Fibroblast of skin of right quadriceps (primary cell): ENCODE data around the gene OR52E1.
A peak's percentile ranks its signal among the peaks of the same experiment; 100 is the strongest.

Experiments used
- DNase-seq: peaks from one replicate; pipeline ENCODE4 v3.0.0-alpha.2; 2013

OR52E1 gene

DNA sequence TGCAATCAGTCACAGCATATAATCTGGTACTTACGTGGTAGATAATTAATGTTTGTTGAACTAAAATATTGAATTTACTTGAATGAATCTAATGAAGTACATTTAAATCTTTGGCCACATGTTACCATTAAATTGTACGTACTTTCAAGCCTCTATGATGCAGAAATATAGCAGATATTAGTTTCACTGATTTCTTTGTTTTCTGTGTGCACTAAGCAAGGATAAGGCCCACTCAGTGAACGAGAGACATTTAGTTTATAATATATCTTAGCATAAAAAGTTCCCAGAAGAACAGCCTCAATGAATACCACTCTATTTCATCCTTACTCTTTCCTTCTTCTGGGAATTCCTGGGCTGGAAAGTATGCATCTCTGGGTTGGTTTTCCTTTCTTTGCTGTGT, at the start of gene OR52E1:
OR52E1 (plus strand) TSS at position 301 of the 400 bp plus-strand sequence.
- no peak for DNase-seq

- DNase-seq, result no peak
Measured at GRCh38 chr11:5021996-5022395, 47.4 kb upstream of the OR52E1 start.

DNA sequence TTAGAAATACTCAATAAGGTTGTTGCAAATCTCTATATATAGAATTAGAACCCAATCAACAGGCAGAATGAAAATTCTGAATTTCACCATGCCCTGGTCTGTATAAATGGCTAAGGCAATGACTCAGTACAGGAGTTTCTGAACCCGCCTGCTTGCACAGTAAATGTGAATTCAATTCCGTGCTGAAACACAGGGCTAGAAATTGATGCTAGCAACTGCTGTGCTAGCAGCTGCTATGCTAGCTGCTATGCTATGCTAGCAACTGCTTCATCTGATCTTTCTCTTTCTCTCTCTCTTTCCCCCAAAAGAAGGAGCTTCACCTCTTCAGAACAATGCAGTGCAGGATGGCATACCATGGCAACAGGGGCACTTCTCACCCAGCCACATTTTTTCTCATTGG, 32.7 kb upstream of the OR52E1 start:
- no peak for DNase-seq

- no peak for DNase-seq
Measured at GRCh38 chr11:5037926-5038325, 31.4 kb upstream of the OR52E1 start.

DNA sequence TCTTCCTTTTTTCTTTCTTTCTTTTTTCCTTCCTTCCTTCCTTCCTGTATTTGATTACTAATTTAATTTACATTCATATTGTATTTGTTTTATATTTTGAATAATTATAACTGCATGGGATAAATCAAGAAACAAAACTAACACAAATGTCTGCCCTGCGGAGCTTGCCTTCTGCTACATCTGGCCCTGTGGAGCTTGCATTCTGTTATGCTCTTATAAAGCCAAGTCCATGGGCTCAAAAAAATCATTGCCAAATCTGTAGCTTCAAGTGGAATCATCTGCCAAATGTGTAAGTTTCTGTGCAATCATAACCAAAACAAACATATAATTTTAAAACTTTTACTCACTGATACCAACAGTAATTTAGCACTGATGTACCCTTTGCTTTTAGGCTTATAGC, 31.0 kb upstream of the OR52E1 start:
- no peak for DNase-seq

GRCh38 chr11:5040876-5041275, 28.5 kb upstream of the OR52E1 start:
- DNase-seq, result no peak

GRCh38 chr11:5042091-5042490, 27.3 kb upstream of the OR52E1 start:
- peak; percentile 9 for DNase-seq

DNA sequence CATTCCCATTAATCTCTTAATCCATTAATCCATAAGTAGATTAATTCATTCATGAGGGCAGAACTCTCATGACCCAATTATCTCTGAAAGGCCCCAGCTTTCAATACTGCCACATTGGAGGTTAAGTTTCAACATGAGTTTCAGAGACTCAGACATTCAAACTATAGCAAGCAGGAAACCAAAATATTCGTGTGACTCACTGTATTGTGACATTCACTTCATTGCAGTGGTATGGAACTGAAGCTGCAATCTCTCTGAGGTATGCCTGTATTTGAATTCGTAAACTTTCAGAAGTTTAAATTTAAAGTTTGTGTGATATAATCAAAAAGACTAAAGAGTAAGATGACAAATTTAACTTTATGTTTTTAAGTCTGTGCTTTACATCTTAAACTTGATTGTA, 26.0 kb upstream of the OR52E1 start:
- DNase-seq, result peak; percentile 62

DNA sequence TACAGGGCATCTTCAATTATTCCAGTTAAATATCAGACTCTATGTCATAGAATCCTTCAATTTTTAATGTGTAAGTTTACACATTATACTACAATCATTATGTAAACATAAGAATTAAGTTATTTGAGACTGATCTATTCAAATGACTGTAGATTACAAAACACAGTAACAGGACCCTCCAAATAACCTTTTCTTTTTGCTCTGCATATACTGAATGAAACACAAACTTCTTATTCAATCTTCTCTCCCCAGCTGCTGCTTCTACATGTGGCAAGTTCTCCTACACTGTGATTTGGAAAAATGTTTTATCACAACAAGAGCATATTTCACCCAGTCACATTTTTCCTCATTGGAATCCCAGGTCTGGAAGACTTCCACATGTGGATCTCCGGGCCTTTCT, 23.1 kb upstream of the OR52E1 start, which contains the start of gene OR52J3:
OR52J3 (plus strand) TSS at position 301 of the 400 bp plus-strand sequence; CDS start at position 301, 0 bp downstream.
- DNase-seq, result no peak

GRCh38 chr11:5046754-5047330, 22.5 kb upstream of the OR52E1 start:
- no peak for DNase-seq

DNA sequence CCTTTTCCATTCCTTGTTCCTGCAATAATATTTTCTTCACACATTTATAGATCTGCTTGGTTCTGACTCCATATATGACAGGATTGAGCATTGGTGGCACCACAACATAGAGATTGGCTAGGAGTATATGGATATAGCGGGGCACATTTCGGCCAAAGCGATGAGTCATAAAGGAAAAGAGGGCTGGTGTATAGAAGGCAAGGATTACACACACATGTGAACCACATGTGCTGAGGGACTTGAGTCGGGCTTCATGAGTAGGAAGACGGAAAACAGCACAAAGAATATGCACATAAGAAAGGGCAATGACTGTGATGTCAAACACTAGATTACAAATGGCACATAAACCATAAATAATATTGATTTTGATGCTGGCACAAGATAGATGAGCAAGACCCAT, 10.7 kb upstream of the OR52E1 start:
- peak; percentile 14 for DNase-seq

DNA sequence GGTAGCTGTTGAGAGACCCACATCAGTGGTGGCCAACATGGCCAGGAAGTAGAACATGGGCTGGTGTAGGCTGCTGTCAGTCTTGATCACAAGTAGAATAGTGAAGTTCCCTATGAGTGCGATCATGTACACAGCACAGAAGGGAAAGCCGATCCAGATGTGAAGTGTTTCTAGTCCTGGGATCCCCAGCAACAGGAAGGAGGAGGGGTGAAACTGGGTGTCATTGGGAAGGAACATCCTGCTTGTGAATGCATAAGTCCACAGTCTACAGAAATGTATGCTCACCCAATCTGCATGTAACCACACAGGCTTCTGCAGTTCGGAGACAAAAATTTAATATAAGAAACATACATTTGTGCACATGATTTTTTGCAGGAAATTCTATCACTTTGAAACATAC, 10.0 kb upstream of the OR52E1 start, which contains the start of gene OR52E2:
OR52E2 (minus strand) TSS at position 237 of the 400 bp plus-strand sequence; CDS start at position 237, 0 bp downstream.
- DNase-seq, result no peak

GRCh38 chr11:5065027-5065426, 4.3 kb upstream of the OR52E1 start:
- no peak for DNase-seq

- no peak for DNase-seq
Measured at GRCh38 chr11:5071799-5072198, 2.4 kb downstream of the OR52E1 start.

DNA sequence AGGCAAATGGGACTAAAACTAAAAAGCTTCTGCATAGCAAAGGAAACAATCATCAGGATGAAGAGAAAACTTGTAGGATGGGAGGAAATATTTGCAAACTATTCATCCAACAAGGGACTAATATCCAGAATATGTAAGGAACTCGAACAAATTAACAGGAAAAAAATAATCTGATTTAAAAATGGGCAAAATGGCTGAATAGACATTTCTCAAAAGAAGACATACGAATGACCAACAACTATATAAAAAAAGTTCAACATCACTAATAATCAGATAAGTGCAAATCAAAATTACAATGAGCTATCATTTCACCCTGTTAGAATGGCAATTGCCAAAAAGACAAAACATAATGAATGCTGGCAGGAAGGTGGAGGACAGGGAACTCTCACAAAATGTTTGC, 12.0 kb downstream of the OR52E1 start:
- DNase-seq, result no peak

GRCh38 chr11:5083602-5084001, 14.2 kb downstream of the OR52E1 start:
- DNase-seq, result no peak

- no peak for DNase-seq
Measured at GRCh38 chr11:5088556-5088955, 19.2 kb downstream of the OR52E1 start.

DNA sequence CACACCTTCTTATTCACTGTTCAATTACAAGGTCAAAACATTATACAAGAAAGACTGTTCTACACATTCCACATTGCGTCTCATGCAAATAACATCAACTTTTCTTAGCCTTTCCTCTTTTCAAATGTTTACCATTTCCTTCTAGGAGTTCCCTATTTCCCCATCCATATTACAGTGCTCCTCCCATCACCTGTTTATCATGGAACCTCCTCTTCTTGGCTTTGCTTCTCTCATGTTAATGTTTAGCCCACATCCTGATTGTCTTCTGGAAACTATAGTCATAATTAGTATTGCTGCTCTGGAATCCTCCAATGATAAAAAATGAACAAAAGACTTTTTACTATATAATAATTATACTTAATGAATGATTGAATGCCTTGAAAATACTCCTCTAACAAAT, 21.3 kb downstream of the OR52E1 start:
- no peak for DNase-seq

DNA sequence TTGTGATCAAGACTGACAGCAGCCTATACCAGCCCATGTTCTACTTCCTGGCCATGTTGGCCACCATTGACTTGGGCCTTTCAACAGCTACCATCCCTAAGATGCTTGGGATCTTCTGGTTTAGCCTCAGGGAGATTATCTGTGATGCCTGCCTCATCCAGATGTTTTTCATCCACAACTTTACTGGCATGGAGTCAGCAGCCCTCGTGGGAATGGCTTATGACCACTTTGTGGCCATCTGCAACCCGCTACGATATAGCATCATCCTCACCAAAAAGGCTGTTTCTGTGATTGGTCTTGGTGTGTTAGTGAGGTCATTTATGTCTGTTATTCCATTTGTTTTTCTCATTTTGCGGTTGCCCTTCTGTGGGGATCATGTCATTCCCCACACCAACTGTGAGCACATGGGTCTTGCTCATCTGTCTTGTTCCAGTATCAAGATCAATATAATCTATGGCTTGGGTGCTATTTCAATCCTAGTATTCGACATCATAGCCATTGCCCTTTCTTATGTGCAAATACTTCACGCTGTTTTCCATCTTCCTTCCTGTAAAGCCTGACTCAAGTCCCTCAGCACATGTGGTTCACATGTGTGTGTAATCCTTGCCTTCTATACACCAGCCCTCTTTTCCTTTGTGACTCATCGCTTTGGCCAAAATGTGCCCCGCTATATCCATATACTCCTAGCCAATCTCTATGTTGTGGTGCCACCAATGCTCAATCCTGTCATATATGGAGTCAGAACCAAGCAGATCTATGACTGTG, 23.6 kb downstream of the OR52E1 start:
- peak; percentile 38 for DNase-seq

GRCh38 chr11:5096011-5096410, 26.6 kb downstream of the OR52E1 start:
- no peak for DNase-seq

GRCh38 chr11:5102246-5102645, 32.9 kb downstream of the OR52E1 start:
- DNase-seq, result no peak

GRCh38 chr11:5103066-5103465, 33.7 kb downstream of the OR52E1 start:
- no peak for DNase-seq

GRCh38 chr11:5107285-5107684, 37.9 kb downstream of the OR52E1 start:
- no peak for DNase-seq

- DNase-seq, result no peak
Measured at GRCh38 chr11:5115339-5115738, 46.0 kb downstream of the OR52E1 start.

DNA sequence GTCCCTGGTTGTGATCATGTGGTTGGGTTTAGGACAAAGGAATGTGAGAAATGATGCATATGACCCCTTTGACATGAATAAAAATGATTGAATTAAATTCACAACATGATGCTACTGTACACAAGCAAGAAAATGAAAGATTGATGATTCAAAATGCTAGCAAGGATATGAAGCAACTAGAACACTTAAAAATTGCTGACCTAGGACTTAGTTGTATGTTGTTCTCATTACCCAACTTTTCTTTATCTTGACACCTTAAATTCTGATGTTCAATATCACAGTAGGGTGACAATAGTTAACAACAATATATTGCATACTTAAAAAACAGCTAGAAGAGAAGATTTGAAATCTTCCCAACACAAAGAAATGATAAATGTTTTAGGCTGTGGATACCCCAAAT, 48.2 kb downstream of the OR52E1 start:
- no peak for DNase-seq
